ENCODE data around the gene BRCC3. TPM values are rescaled to one million over a fixed set of nuclear protein-coding genes. Genes with fewer than 3 reads are reported as not detected.

The BRCC3 gene
- total and polyA plus RNA-seq, 2 of the 13 experiments (the other 11 are each of a cell fraction or from before 2014, with no cell fraction given), result 19.8 to 24.3 TPM

DNA sequence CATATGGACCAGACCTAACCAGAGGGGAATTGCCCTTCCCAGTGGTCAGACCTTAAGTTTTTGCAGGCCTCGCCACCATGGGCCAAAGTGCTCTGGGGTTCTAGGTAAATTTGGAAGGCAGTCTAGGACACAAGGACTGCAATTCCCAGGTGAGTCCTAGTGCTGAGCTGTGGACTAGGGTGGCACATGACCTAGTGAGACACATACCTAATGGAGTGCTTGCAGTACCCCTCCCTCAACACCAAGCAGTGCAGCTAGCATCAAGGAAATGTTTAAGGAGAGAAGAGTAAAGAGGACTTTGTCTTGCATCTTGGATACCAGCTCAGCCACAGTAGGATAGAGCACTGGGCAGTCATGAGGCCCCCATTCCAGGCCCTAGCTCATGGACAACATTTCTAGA, 60.8 kb downstream of the BRCC3 start:
- TF ChIP-seq ZNF136 (CRISPR knock-in tag; IDR thresholded peaks at IDR 0.05; ENCODE audit: low read depth) (no peak), ZNF432 (CRISPR knock-in tag; IDR thresholded peaks at IDR 0.05; ENCODE audit: borderline replicate concordance) (no peak), ZNF615 (CRISPR knock-in tag; IDR thresholded peaks at IDR 0.05; ENCODE audit: borderline replicate concordance) (no peak), KLF16 (CRISPR knock-in tag; IDR thresholded peaks at IDR 0.05) (no peak), NCOR1 (IDR thresholded peaks at IDR 0.05; ENCODE audit: borderline replicate concordance, low read length) (no peak), ZNF710 (CRISPR knock-in tag; IDR thresholded peaks at IDR 0.05; ENCODE audit: borderline replicate concordance) (no peak), MED8 (CRISPR knock-in tag; IDR thresholded peaks at IDR 0.05; ENCODE audit: insufficient replicate concordance) (no peak), ARHGAP35 (CRISPR knock-in tag; IDR thresholded peaks at IDR 0.05; ENCODE audit: borderline replicate concordance) (no peak), ZNF775 (CRISPR knock-in tag; IDR thresholded peaks at IDR 0.05; ENCODE audit: borderline replicate concordance) (no peak), ZSCAN30 (CRISPR knock-in tag; IDR thresholded peaks at IDR 0.05) (no peak), CSRNP2 (CRISPR knock-in tag; conservative IDR thresholded peaks at IDR 0.05; ENCODE audit: low read depth) (no peak), ZNF335 (CRISPR knock-in tag; IDR thresholded peaks at IDR 0.05) (no peak), MAFF (IDR thresholded peaks at IDR 0.05; ENCODE audit: low read depth, low read length) (no peak), ZNF333 (CRISPR knock-in tag; IDR thresholded peaks at IDR 0.05; ENCODE audit: borderline replicate concordance) (no peak), DMAP1 (CRISPR knock-in tag; IDR thresholded peaks at IDR 0.05) (no peak), PAX8 (CRISPR knock-in tag; IDR thresholded peaks at IDR 0.05; ENCODE audit: borderline replicate concordance) (no peak), ZNF552 (CRISPR knock-in tag; IDR thresholded peaks at IDR 0.05; ENCODE audit: borderline replicate concordance) (no peak)
- TF ChIP-seq, protein P1, sequence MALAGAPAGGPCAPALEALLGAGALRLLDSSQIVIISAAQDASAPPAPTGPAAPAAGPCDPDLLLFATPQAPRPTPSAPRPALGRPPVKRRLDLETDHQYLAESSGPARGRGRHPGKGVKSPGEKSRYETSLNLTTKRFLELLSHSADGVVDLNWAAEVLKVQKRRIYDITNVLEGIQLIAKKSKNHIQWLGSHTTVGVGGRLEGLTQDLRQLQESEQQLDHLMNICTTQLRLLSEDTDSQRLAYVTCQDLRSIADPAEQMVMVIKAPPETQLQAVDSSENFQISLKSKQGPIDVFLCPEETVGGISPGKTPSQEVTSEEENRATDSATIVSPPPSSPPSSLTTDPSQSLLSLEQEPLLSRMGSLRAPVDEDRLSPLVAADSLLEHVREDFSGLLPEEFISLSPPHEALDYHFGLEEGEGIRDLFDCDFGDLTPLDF (CRISPR knock-in tag; IDR thresholded peaks at IDR 0.05), result no peak
- ChIA-PET CTCF (ENCODE audit: low intra/inter-chr PET ratio, low total read pairs) (no interaction called here), POLR2A (no interaction called here)
- Histone ChIP-seq H3K27me3 (ENCODE audit: control insufficient read depth in 1 of 2, insufficient read depth in 2 of 2, low read length in 2 of 2) (no peaks in the 10 kb centered on the region), H3K9ac (ENCODE audit: insufficient read depth, low read depth, low read length) (no peak overlapping the region), H3K27ac (ENCODE audit: extremely low read length, insufficient read depth, low read length) (no peak overlapping the region), H3K9me3 (ENCODE audit: low read length) (no peaks in the 10 kb centered on the region), H3K79me2 (ENCODE audit: insufficient read depth, low read length) (no peaks in the 10 kb centered on the region), H3K4me3 (replicated peaks in 1 of 3; ENCODE audit: insufficient read depth in 1 of 3, low read depth in 2 of 3, low read length in 3 of 3) (no peak overlapping the region), H3K36me3 (replicated peaks in 1 of 2; ENCODE audit: control insufficient read depth in 1 of 2, insufficient read depth in 2 of 2, low read length in 2 of 2) (no peaks in the 10 kb centered on the region), H3K4me1 (ENCODE audit: insufficient read depth, low read length) (peaks cover 13% of the 10 kb centered on the region), H2AFZ (ENCODE audit: low read length) (no peak overlapping the region), H3K4me2 (ENCODE audit: low read depth, low read length) (no peak overlapping the region), H4K20me1 (ENCODE audit: insufficient read depth, low read length) (no peaks in the 10 kb centered on the region)
- no peak for DNase-seq (ENCODE audit: low spot score)
- FAIRE-seq, result no peak
- ATAC-seq, result no peak
- in situ Hi-C loops (cut with HindIII; ENCODE audit: extremely low pct_ligation_motif_present, low pct_unique_long_range_greater_than_20kb) (no loop called here), intact Hi-C loops (cut with micrococcal nuclease; ENCODE audit: unreplicated experiment) (no loop called here)
- no TSS peak for BruUV-seq (replicated peaks)
- WGBS (ENCODE audit: low lambda C conversion rate), result no CpG with 5 or more reads among the region's 1 CpG

Measured in HepG2 (cell line).